HG02840 (cell line): Measurements from ENCODE around the gene GSTA2.
"Not testable (repeated sequence)": the region's sequence is repeated elsewhere in the genome, so short reads cannot be mapped to it uniquely, and the experiment has no call there.

ENCODE experiments used
- ATAC-seq: cut with Tn5 transposase; IDR thresholded peaks from one replicate; pipeline ENCODE4 v1.9.1; 2021; ENCODE audit warnings: mild to moderate bottlenecking, moderate library complexity, moderate number of reproducible peaks; ENCODE audit not compliant: unreplicated experiment, low FRiP score

GSTA2 gene

GRCh38 chr6:52727908-52728307, 35.4 kb downstream of the GSTA2 start:
- no peak for ATAC-seq

GRCh38 chr6:52726741-52727535, 36.3 kb downstream of the GSTA2 start:
- no peak for ATAC-seq

GRCh38 chr6:52726193-52726542, 37.1 kb downstream of the GSTA2 start:
- ATAC-seq = no peak

- ATAC-seq = no peak
These were observed 37.6 kb downstream of the GSTA2 start for GRCh38 chr6:52725535-52726192.

GRCh38 chr6:52725143-52725534, 38.1 kb downstream of the GSTA2 start:
- ATAC-seq = no peak

- peak; percentile 68 for ATAC-seq
These were observed 38.7 kb downstream of the GSTA2 start for GRCh38 chr6:52724406-52725121.

GRCh38 chr6:52724042-52724405, 39.3 kb downstream of the GSTA2 start:
- ATAC-seq = no peak

GRCh38 chr6:52720321-52720720, 43.0 kb downstream of the GSTA2 start:
- no peak for ATAC-seq

- no peak for ATAC-seq
These were observed 44.7 kb downstream of the GSTA2 start for GRCh38 chr6:52718550-52718949.

GRCh38 chr6:52714761-52715160, 48.5 kb downstream of the GSTA2 start:
- not testable (repeated sequence) for ATAC-seq

- ATAC-seq = no peak
These were observed 51.1 kb downstream of the GSTA2 start for GRCh38 chr6:52712136-52712535.

GRCh38 chr6:52707963-52708680, 55.2 kb downstream of the GSTA2 start:
- ATAC-seq = no peak

GRCh38 chr6:52706001-52706400, 57.3 kb downstream of the GSTA2 start:
- no peak for ATAC-seq

GRCh38 chr6:52704781-52705502, 58.3 kb downstream of the GSTA2 start:
- ATAC-seq = not testable (repeated sequence)

- no peak for ATAC-seq
These were observed 59.2 kb downstream of the GSTA2 start for GRCh38 chr6:52704060-52704459.
